HG02973 (cell line): ENCODE results near the gene GPLD1.

Source experiments
- ATAC-seq: cut with Tn5 transposase; IDR thresholded peaks from one replicate; pipeline ENCODE4 v1.9.1; 2021; ENCODE audit warnings: moderate library complexity; ENCODE audit not compliant: unreplicated experiment

The GPLD1 gene

GRCh38 chr6:24455061-24455460, 34.3 kb downstream of the GPLD1 start:
- no peak for ATAC-seq

- ATAC-seq: no peak
These were observed 34.9 kb downstream of the GPLD1 start for GRCh38 chr6:24454452-24454851.

GRCh38 chr6:24453921-24454320, 35.5 kb downstream of the GPLD1 start:
- ATAC-seq: no peak

GRCh38 chr6:24451581-24452388, 37.6 kb downstream of the GPLD1 start:
- ATAC-seq: no peak

- no peak for ATAC-seq
These were observed 40.4 kb downstream of the GPLD1 start for GRCh38 chr6:24448828-24449525.

- no peak for ATAC-seq
These were observed 41.0 kb downstream of the GPLD1 start for GRCh38 chr6:24448396-24448795.

- ATAC-seq: no peak
These were observed 42.7 kb downstream of the GPLD1 start for GRCh38 chr6:24446670-24447069.

- no peak for ATAC-seq
These were observed 43.7 kb downstream of the GPLD1 start for GRCh38 chr6:24445704-24446103.

- no peak for ATAC-seq
These were observed 44.8 kb downstream of the GPLD1 start for GRCh38 chr6:24444588-24444987.

- no peak for ATAC-seq
These were observed 47.8 kb downstream of the GPLD1 start for GRCh38 chr6:24441599-24441904.

- no peak for ATAC-seq
These were observed 48.3 kb downstream of the GPLD1 start for GRCh38 chr6:24440897-24441598.

GRCh38 chr6:24439858-24440539, 49.4 kb downstream of the GPLD1 start:
- no peak for ATAC-seq

GRCh38 chr6:24436979-24437378, 52.4 kb downstream of the GPLD1 start:
- no peak for ATAC-seq

GRCh38 chr6:24432611-24433010, 56.8 kb downstream of the GPLD1 start:
- no peak for ATAC-seq

- ATAC-seq: no peak
These were observed 58.3 kb downstream of the GPLD1 start for GRCh38 chr6:24431045-24431451.

- no peak for ATAC-seq
These were observed 59.3 kb downstream of the GPLD1 start for GRCh38 chr6:24430086-24430485.

- ATAC-seq: no peak
These were observed 60.2 kb downstream of the GPLD1 start for GRCh38 chr6:24429146-24429545.

- ATAC-seq: no peak
These were observed 60.8 kb downstream of the GPLD1 start for GRCh38 chr6:24428615-24429014.

- ATAC-seq: no peak
These were observed 62.5 kb downstream of the GPLD1 start for GRCh38 chr6:24426729-24427446.

GRCh38 chr6:24425091-24425490, 64.3 kb downstream of the GPLD1 start:
- no peak for ATAC-seq

GRCh38 chr6:24419526-24419925, 69.9 kb downstream of the GPLD1 start:
- ATAC-seq: no peak
